Measurements from ENCODE around the gene FAM81A.
A peak's percentile ranks its signal among the peaks of the same experiment; 100 is the strongest.
"Not testable (repeated sequence)": the region's sequence is repeated elsewhere in the genome, so short reads cannot be mapped to it uniquely, and the experiment has no call there.

The FAM81A gene

GRCh38 chr15:59437817-59438624, at the start of gene FAM81A:
Gene FAM81A (plus strand): TSS chr15:59438186. CDS start chr15:59458627, 20,441 bp downstream.
- DNase-seq (ENCODE audit: low read depth): peak; percentile 60

- no peak for DNase-seq (ENCODE audit: low read depth)
Observed at GRCh38 chr15:59388670-59389069, 49.3 kb upstream of the FAM81A start.

GRCh38 chr15:59392299-59392698, 45.7 kb upstream of the FAM81A start:
- DNase-seq (ENCODE audit: low read depth): no peak

- DNase-seq (ENCODE audit: low read depth): no peak
Observed at GRCh38 chr15:59394166-59394661, 43.8 kb upstream of the FAM81A start.

GRCh38 chr15:59396211-59396610, 41.8 kb upstream of the FAM81A start:
- DNase-seq (ENCODE audit: low read depth): no peak

- DNase-seq (ENCODE audit: low read depth): no peak
Observed at GRCh38 chr15:59396679-59397078, 41.3 kb upstream of the FAM81A start.

- no peak for DNase-seq (ENCODE audit: low read depth)
Observed at GRCh38 chr15:59398220-59398619, 39.8 kb upstream of the FAM81A start.

- DNase-seq (ENCODE audit: low read depth): no peak
Observed at GRCh38 chr15:59399465-59400102, 38.4 kb upstream of the FAM81A start.

- DNase-seq (ENCODE audit: low read depth): no peak
Observed at GRCh38 chr15:59400103-59400813, 37.7 kb upstream of the FAM81A start.

GRCh38 chr15:59401051-59401823, 36.7 kb upstream of the FAM81A start:
- DNase-seq (ENCODE audit: low read depth): not testable (repeated sequence)

GRCh38 chr15:59401824-59402569, 36.0 kb upstream of the FAM81A start:
- DNase-seq (ENCODE audit: low read depth): no peak

- no peak for DNase-seq (ENCODE audit: low read depth)
Observed at GRCh38 chr15:59405079-59405478, 32.9 kb upstream of the FAM81A start.

GRCh38 chr15:59406446-59406845, 31.5 kb upstream of the FAM81A start:
- DNase-seq (ENCODE audit: low read depth): no peak

GRCh38 chr15:59407946-59408345, 30.0 kb upstream of the FAM81A start:
- DNase-seq (ENCODE audit: low read depth): no peak

- no peak for DNase-seq (ENCODE audit: low read depth)
Observed at GRCh38 chr15:59410391-59410896, 27.5 kb upstream of the FAM81A start.

GRCh38 chr15:59413577-59413976, 24.4 kb upstream of the FAM81A start:
- no peak for DNase-seq (ENCODE audit: low read depth)

- DNase-seq (ENCODE audit: low read depth): no peak
Observed at GRCh38 chr15:59416816-59417215, 21.2 kb upstream of the FAM81A start.

- no peak for DNase-seq (ENCODE audit: low read depth)
Observed at GRCh38 chr15:59419170-59419569, 18.8 kb upstream of the FAM81A start.

GRCh38 chr15:59420108-59420507, 17.9 kb upstream of the FAM81A start:
- DNase-seq (ENCODE audit: low read depth): no peak

- no peak for DNase-seq (ENCODE audit: low read depth)
Observed at GRCh38 chr15:59420986-59421618, 16.9 kb upstream of the FAM81A start.
